Measurements from ENCODE around the gene OSBPL6.

The OSBPL6 gene

DNA sequence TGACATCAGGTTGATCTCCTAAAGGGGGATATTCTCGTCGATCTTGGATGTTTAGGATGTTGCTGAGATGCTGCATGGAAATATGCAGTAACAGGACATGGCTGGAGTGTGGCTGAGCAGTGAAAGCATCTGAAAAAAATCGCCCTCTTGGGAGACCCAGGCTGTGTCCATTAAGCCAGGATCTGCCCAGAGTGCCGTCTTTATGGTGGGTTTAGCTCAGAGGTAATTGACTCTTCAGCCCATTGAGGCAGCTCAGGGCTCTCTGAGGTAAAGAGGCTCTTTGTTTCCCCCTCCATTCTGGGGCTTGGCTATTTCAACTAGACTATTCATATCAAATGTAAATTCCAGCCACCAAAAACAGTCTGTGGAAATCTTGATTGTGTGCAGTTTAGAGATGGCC lies 26.5 kb downstream of the OSBPL6 start:
- no peak overlapping the region for H2AFZ ChIP-seq (ENCODE audit: low read depth, low read length)
- TF ChIP-seq EZH2 (IDR thresholded peaks at IDR 0.05; ENCODE audit: borderline replicate concordance, low read depth, low read length, severe bottlenecking): no peak
- TF ChIP-seq, protein P1, sequence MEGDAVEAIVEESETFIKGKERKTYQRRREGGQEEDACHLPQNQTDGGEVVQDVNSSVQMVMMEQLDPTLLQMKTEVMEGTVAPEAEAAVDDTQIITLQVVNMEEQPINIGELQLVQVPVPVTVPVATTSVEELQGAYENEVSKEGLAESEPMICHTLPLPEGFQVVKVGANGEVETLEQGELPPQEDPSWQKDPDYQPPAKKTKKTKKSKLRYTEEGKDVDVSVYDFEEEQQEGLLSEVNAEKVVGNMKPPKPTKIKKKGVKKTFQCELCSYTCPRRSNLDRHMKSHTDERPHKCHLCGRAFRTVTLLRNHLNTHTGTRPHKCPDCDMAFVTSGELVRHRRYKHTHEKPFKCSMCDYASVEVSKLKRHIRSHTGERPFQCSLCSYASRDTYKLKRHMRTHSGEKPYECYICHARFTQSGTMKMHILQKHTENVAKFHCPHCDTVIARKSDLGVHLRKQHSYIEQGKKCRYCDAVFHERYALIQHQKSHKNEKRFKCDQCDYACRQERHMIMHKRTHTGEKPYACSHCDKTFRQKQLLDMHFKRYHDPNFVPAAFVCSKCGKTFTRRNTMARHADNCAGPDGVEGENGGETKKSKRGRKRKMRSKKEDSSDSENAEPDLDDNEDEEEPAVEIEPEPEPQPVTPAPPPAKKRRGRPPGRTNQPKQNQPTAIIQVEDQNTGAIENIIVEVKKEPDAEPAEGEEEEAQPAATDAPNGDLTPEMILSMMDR (IDR thresholded peaks at IDR 0.05; ENCODE audit: borderline replicate concordance, extremely low read depth, low read length, poor library complexity, severe bottlenecking): no peak
- H3K79me2 ChIP-seq (ENCODE audit: insufficient read depth, low read length): no peaks in the 10 kb centered on the region
- no peak overlapping the region for H3K27ac ChIP-seq (ENCODE audit: low read length)
- ATAC-seq (ENCODE audit: insufficient read depth, low read depth) (no peak), DNase-seq (no peak)
- H3K4me3 ChIP-seq (ENCODE audit: low read depth in 1 of 2, low read length in 2 of 2): no peak overlapping the region
- no peak overlapping the region for H3K4me2 ChIP-seq (ENCODE audit: insufficient read depth, low read length)
- H3K9ac ChIP-seq (ENCODE audit: low read depth, low read length): no peak overlapping the region
- H3K27me3 ChIP-seq (ENCODE audit: insufficient read depth, low read length, poor library complexity): peaks cover 3% of the 10 kb centered on the region
- H3K4me1 ChIP-seq (ENCODE audit: insufficient read depth, low read length): no peaks in the 10 kb centered on the region
- no peaks in the 10 kb centered on the region for H4K20me1 ChIP-seq (ENCODE audit: insufficient read depth, low read length)
- no peaks in the 10 kb centered on the region for H3K36me3 ChIP-seq (ENCODE audit: insufficient read depth, low read length)
- H3K9me3 ChIP-seq (ENCODE audit: insufficient read depth, low read length, severe bottlenecking): no peaks in the 10 kb centered on the region

DNA sequence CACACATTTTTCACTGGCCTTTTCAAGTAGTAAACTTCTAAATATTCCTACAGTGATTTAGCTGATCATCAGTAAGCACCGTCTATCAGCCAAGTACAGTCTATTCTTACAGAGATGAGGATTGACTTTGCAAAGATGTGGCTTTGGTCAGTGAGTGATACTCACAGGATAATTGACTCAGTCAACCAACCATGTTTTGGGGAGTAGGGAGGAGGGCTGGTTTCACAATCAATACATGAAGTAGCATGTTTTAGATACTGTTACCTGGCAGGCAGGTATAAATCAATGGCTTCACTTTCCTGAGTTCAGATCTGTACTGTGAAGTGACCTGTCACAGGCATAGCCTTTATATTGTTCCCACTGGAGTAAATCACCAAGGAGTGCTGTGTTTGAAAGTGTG lies 27.2 kb downstream of the OSBPL6 start:
- Histone ChIP-seq H4K20me1 (ENCODE audit: insufficient read depth, low read length) (no peaks in the 10 kb centered on the region), H2AFZ (ENCODE audit: low read depth, low read length) (no peak overlapping the region), H3K4me3 (ENCODE audit: low read depth in 1 of 2, low read length in 2 of 2) (no peak overlapping the region), H3K27me3 (ENCODE audit: insufficient read depth, low read length, poor library complexity) (peaks cover 3% of the 10 kb centered on the region), H3K9me3 (ENCODE audit: insufficient read depth, low read length, severe bottlenecking) (no peaks in the 10 kb centered on the region), H3K4me1 (ENCODE audit: insufficient read depth, low read length) (no peaks in the 10 kb centered on the region), H3K27ac (ENCODE audit: low read length) (no peak overlapping the region), H3K9ac (ENCODE audit: low read depth, low read length) (no peak overlapping the region), H3K4me2 (ENCODE audit: insufficient read depth, low read length) (no peak overlapping the region), H3K79me2 (ENCODE audit: insufficient read depth, low read length) (no peaks in the 10 kb centered on the region), H3K36me3 (ENCODE audit: insufficient read depth, low read length) (no peaks in the 10 kb centered on the region)
- TF ChIP-seq EZH2 (IDR thresholded peaks at IDR 0.05; ENCODE audit: borderline replicate concordance, low read depth, low read length, severe bottlenecking): no peak
- TF ChIP-seq, protein P1 (IDR thresholded peaks at IDR 0.05; ENCODE audit: borderline replicate concordance, extremely low read depth, low read length, poor library complexity, severe bottlenecking): no peak
- no peak for ATAC-seq (ENCODE audit: insufficient read depth, low read depth)
- no peak for DNase-seq

DNA sequence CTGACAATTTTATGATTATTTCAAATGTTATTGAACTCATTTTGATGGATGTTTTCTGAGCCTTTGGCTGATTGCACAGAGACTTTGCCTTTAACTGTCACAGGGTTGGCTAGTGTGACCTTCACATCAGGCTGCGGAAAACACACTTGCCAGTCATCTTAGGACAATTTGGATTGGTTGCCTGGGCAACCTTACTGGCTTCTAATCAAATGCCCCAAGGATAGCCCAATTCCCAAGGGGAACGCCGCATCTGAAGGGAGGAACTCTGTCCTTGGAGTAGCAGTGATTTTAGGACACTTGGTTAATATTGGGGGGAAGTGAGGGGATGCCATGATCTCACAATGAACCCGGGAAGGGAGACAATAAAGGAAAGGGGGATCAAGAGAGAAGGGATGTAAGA lies 29.5 kb downstream of the OSBPL6 start:
- Histone ChIP-seq H3K79me2 (ENCODE audit: insufficient read depth, low read length) (no peaks in the 10 kb centered on the region), H3K4me3 (ENCODE audit: low read depth in 1 of 2, low read length in 2 of 2) (no peak overlapping the region)

More for the DNA sequence above, 29.5 kb downstream of the OSBPL6 start:
- no peak for TF ChIP-seq EZH2 (IDR thresholded peaks at IDR 0.05; ENCODE audit: borderline replicate concordance, low read depth, low read length, severe bottlenecking)
- TF ChIP-seq, protein P1 (IDR thresholded peaks at IDR 0.05; ENCODE audit: borderline replicate concordance, extremely low read depth, low read length, poor library complexity, severe bottlenecking): no peak
- Histone ChIP-seq H2AFZ (ENCODE audit: low read depth, low read length) (no peak overlapping the region), H3K4me2 (ENCODE audit: insufficient read depth, low read length) (no peak overlapping the region), H3K4me1 (ENCODE audit: insufficient read depth, low read length) (no peaks in the 10 kb centered on the region), H4K20me1 (ENCODE audit: insufficient read depth, low read length) (no peaks in the 10 kb centered on the region), H3K9me3 (ENCODE audit: insufficient read depth, low read length, severe bottlenecking) (no peaks in the 10 kb centered on the region), H3K27me3 (ENCODE audit: insufficient read depth, low read length, poor library complexity) (peaks cover 4% of the 10 kb centered on the region), H3K36me3 (ENCODE audit: insufficient read depth, low read length) (no peaks in the 10 kb centered on the region), H3K27ac (ENCODE audit: low read length) (no peak overlapping the region), H3K9ac (ENCODE audit: low read depth, low read length) (no peak overlapping the region)
- DNase-seq (no peak), ATAC-seq (ENCODE audit: insufficient read depth, low read depth) (no peak)
